Left ventricle myocardium superior (tissue), 1 donor: ENCODE measurements around the gene RACGAP1. TPM values are rescaled to one million over a fixed set of nuclear protein-coding genes. Genes with fewer than 3 reads are reported as not detected.

Experiments
- ATAC-seq: fragments of 200-7000 bp; cut with Tn5 transposase; one replicate; pipeline ENCODE4 v1.9.1; 2020; ENCODE audit warnings: mild to moderate bottlenecking, moderate library complexity
- DNase-seq: peaks from one replicate; pipeline ENCODE4 v3.0.0-alpha.2; 2020
- intact Hi-C: fragments of 100-400 bp; cut with micrococcal nuclease; formaldehyde crosslinking; loops from one replicate; pipeline ENCODE4 v1.11.0; 2022
- total RNA-seq: library from RNA; stranded (reverse); fragmentation: NEBNext Ultra II Directional; extraction: Animal tissue kit (Norgen Biotek cat#: 25700); gene quantifications from one replicate; pipeline ENCODE4 v1.2.1, GENCODE V29; 2021
- donor health status: DM: no; HTN: yes; CAD: no; lungs with severe emphysema.

The RACGAP1 gene
- total RNA-seq, 1 donor from 2014 or later, result 3.4 TPM

- ATAC-seq, result no peak
- intact Hi-C loops, result no loop called here
- DNase-seq, result no peak
Measured at GRCh38 chr12:49976557-49976956, 48.7 kb downstream of the RACGAP1 start.

- ATAC-seq, result no peak
- intact Hi-C loops, result no loop called here
- DNase-seq, result no peak
Measured at GRCh38 chr12:49975318-49975761, 50.0 kb downstream of the RACGAP1 start.

GRCh38 chr12:49974677-49975317, 50.5 kb downstream of the RACGAP1 start:
- ATAC-seq (peak; percentile 31), DNase-seq (no peak)
- intact Hi-C loops, result no loop called here

GRCh38 chr12:49974231-49974675, 51.0 kb downstream of the RACGAP1 start:
- ATAC-seq, result peak; percentile 95
- intact Hi-C loops, result no loop called here

GRCh38 chr12:49973361-49973830, 51.9 kb downstream of the RACGAP1 start:
- DNase-seq (no peak), ATAC-seq (no peak)
- intact Hi-C loops, result no loop called here

More at GRCh38 chr12:49974231-49974675, 51.0 kb downstream of the RACGAP1 start:
- DNase-seq, result peak; percentile 81

GRCh38 chr12:49972641-49973360, 52.5 kb downstream of the RACGAP1 start, which contains the start of gene AQP6:
AQP6 (plus strand) TSS chr12:49972947; CDS start chr12:49973174, 227 bp downstream.
- DNase-seq, result no peak

GRCh38 chr12:49972129-49972528, 53.2 kb downstream of the RACGAP1 start:
- no peak for DNase-seq
- ATAC-seq, result no peak
- intact Hi-C loops, result no loop called here

More at GRCh38 chr12:49972641-49973360, 52.5 kb downstream of the RACGAP1 start, which contains the start of gene AQP6:
- ATAC-seq, result no peak
- intact Hi-C loops, result no loop called here

GRCh38 chr12:49971141-49971540, 54.2 kb downstream of the RACGAP1 start:
- ATAC-seq (no peak), DNase-seq (no peak)
- intact Hi-C loops, result no loop called here

GRCh38 chr12:49970658-49971057, 54.6 kb downstream of the RACGAP1 start:
- DNase-seq, result no peak
- no peak for ATAC-seq
- intact Hi-C loops, result no loop called here

- no peak for DNase-seq
- intact Hi-C loops, result loop anchor here (5.0 kb wide), 1 partner anchor 87 kb away; the partner anchor contains the start of gene ASIC1
- no peak for ATAC-seq
Measured at GRCh38 chr12:49969651-49970429, 55.5 kb downstream of the RACGAP1 start.

- no peak for ATAC-seq
- no peak for DNase-seq
- intact Hi-C loops, result loop anchor here (5.0 kb wide), 1 partner anchor 88 kb away; the partner anchor contains the start of gene ASIC1
Measured at GRCh38 chr12:49969027-49969426, 56.3 kb downstream of the RACGAP1 start.

- no peak for ATAC-seq
- no peak for DNase-seq
- intact Hi-C loops, result loop anchor here (5.0 kb wide), 1 partner anchor 89 kb away; the partner anchor contains the start of gene ASIC1
Measured at GRCh38 chr12:49968471-49968870, 56.8 kb downstream of the RACGAP1 start.

- intact Hi-C loops, result loop anchor here (5.0 kb wide), 1 partner anchor 89 kb away; the partner anchor contains the start of gene ASIC1
- ATAC-seq, result no peak
Measured at GRCh38 chr12:49967777-49968250, 57.5 kb downstream of the RACGAP1 start.

GRCh38 chr12:49967042-49967776, 58.1 kb downstream of the RACGAP1 start:
- intact Hi-C loops, result loop anchor here (5.0 kb wide), 1 partner anchor 90 kb away; the partner anchor contains the start of gene ASIC1
- DNase-seq (peak; percentile 94), ATAC-seq (peak; percentile 80)

More at GRCh38 chr12:49967777-49968250, 57.5 kb downstream of the RACGAP1 start:
- no peak for DNase-seq

GRCh38 chr12:49966511-49967041, 58.7 kb downstream of the RACGAP1 start:
- no peak for ATAC-seq
- no peak for DNase-seq
- intact Hi-C loops, result loop anchor here (5.0 kb wide), 1 partner anchor 91 kb away; the partner anchor contains the start of gene ASIC1

- intact Hi-C loops, result loop anchor here (5.0 kb wide), 1 partner anchor 91 kb away; the partner anchor contains the start of gene ASIC1
- no peak for ATAC-seq
- no peak for DNase-seq
Measured at GRCh38 chr12:49965836-49966235, 59.5 kb downstream of the RACGAP1 start.

GRCh38 chr12:49964849-49965624, 60.3 kb downstream of the RACGAP1 start:
- intact Hi-C loops, result loop anchor here (5.0 kb wide), 1 partner anchor 92 kb away; the partner anchor contains the start of gene ASIC1
- DNase-seq, result no peak
- no peak for ATAC-seq
